PFSK-1 (cell line): ENCODE data around the gene ABCC8.
A peak's percentile ranks its signal among the peaks of the same experiment; 100 is the strongest.

Source experiments
- FOXP2 ChIP-seq: optimal IDR thresholded peaks from 2 replicates; pipeline ENCODE3; 2011; ENCODE audit warnings: borderline replicate concordance, control low read depth, inconsistent platforms; ENCODE audit not compliant: insufficient read depth; ENCODE audit errors: extremely low read length, extremely low read depth
- POLR2AphosphoS5 ChIP-seq: IDR thresholded peaks from 2 replicates; pipeline ENCODE4 v1.6.1; 2012; ENCODE audit warnings: low read depth, mild to moderate bottlenecking, control low read depth, low read length, moderate library complexity
- REST ChIP-seq, 2 experiments: IDR thresholded peaks; 2 replicates each; pipeline versions ENCODE4 v1.6.1 to v1.8.0; 2011 to 2012; ENCODE audit warnings: low read depth in 2 of 2, low read length in 2 of 2, control low read depth in 1 of 2, inconsistent platforms in 1 of 2, mild to moderate bottlenecking in 1 of 2, moderate library complexity in 1 of 2; ENCODE audit not compliant: insufficient read depth in 1 of 2
- SIN3A ChIP-seq: IDR thresholded peaks from 2 replicates; pipeline ENCODE4 v1.6.1; 2012; ENCODE audit warnings: mild to moderate bottlenecking, low read length, moderate library complexity, borderline replicate concordance; ENCODE audit not compliant: insufficient read depth
- TAF1 ChIP-seq: IDR thresholded peaks from 2 replicates; pipeline ENCODE4 v1.6.1; 2012; ENCODE audit warnings: low read length, control low read depth, borderline replicate concordance; ENCODE audit not compliant: insufficient read depth

Gene ABCC8

DNA sequence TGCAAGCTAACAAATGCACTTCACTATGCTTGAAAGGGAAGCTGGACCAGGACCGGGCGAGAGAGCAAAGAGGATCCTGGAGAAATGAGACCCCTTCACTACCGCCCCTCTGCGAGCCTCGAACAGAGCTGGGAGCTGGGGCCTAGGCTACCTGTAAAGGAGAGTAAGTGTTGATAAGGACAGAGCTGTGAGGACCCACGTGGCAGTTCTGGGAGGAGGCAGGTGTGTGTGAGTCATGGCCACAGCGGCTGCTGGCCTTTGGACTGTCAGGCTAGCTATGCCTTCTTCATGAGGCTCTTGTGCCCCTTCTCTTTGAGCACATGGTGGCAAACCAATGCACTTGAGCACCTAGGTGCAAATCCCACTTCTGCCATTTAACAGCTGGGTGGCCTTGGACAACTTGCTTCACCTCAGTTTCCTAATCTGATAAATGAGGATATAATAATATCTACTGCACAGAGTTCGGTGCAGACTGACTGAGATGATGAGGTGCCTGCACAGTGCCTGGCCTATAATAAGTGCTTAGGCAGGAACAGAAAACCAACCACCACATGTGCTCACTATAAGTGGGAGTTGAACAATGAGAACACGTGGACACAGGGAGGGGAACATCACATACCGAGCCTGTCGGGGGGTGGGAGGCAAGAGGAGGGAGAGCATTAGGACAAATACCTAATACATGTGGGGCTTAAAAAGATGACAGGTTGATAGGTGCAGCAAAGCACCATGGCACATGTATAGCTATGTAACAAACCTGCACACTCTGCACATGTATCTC is 52.9 kb downstream of the ABCC8 start:
- TF ChIP-seq POLR2AphosphoS5 (no peak), TAF1 (no peak), FOXP2 (no peak), REST (IDR thresholded peaks at IDR 0.05; ENCODE audit: insufficient read depth in 1 of 2, low read depth in 2 of 2, low read length in 2 of 2) (no peak), SIN3A (no peak)

- TF ChIP-seq REST (IDR thresholded peaks at IDR 0.05; ENCODE audit: insufficient read depth in 1 of 2, low read depth in 2 of 2, low read length in 2 of 2) (no peak), TAF1 (no peak), POLR2AphosphoS5 (no peak), FOXP2 (no peak), SIN3A (no peak)
Measured at GRCh38 chr11:17421781-17422180, 54.9 kb downstream of the ABCC8 start.

DNA sequence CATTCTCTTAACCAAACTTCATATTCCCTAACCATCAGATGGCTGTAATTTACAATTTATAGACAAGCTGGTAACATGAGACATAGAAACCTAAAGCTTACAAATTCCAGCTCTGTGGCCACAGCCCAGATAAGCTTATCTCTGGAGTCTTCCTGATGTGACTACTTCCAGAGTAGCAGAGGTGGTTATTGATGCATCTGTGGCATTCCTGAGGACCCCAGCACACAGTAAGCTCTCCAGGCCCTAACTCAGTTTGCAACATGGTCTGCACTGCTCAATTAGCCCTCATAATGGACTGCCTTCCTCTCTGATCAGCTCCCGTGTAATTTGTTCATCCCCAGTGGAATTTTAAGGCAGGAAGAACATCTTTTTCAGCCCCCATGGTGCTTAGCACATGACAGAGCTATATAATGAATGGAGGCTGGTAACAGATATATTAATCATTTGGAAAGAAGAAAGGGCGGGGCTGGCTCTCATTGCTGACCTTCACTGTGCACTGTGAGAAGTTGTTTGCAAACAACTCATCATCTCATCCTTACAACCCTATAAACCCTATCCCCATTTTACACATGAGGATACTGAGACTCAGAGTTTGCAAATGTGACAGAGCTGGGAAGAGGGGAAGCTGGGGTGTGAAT is 58.1 kb downstream of the ABCC8 start:
- no peak for TF ChIP-seq SIN3A
- no peak for TF ChIP-seq POLR2AphosphoS5
- TF ChIP-seq FOXP2, result no peak
- TF ChIP-seq TAF1, result no peak
- TF ChIP-seq REST (IDR thresholded peaks at IDR 0.05; ENCODE audit: insufficient read depth in 1 of 2, low read depth in 2 of 2, low read length in 2 of 2), result no peak

DNA sequence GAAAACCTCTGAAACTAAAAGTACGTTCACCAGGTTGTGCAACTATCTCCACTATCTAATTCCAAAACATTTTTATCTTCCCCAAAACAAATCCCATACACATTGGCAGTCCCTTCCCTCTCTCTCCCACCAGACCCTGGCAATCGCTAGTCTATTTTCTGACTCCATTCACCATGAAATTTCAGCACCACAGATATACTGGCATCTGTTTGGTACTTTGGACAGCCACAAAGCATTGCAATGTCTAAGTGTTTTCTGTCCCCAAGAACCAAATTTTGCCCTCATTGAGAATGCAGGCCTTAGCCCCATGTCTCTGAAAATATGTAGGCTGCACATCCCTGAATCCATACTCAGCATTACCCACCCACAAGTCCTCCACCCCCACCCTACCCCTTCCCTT is 60.2 kb downstream of the ABCC8 start:
- no peak for TF ChIP-seq POLR2AphosphoS5
- TF ChIP-seq FOXP2, result no peak
- no peak for TF ChIP-seq SIN3A
- no peak for TF ChIP-seq TAF1
- peak in 1 of 2 experiments; percentile 77; a peak in 2 of 4 replicates for TF ChIP-seq REST (IDR thresholded peaks at IDR 0.05; ENCODE audit: insufficient read depth in 1 of 2, low read depth in 2 of 2, low read length in 2 of 2)

- no peak for TF ChIP-seq SIN3A
- no peak for TF ChIP-seq POLR2AphosphoS5
- no peak for TF ChIP-seq TAF1
- TF ChIP-seq FOXP2, result no peak
- no peak for TF ChIP-seq REST (IDR thresholded peaks at IDR 0.05; ENCODE audit: insufficient read depth in 1 of 2, low read depth in 2 of 2, low read length in 2 of 2)
Measured at GRCh38 chr11:17415523-17416104, 61.0 kb downstream of the ABCC8 start.
